GM10847 (cell line): Measurements from ENCODE around the gene NEK2.

Experiments used
- POLR2A ChIP-seq: IDR thresholded peaks from 2 replicates; pipeline ENCODE4 v1.6.1; 2011; ENCODE audit not compliant: insufficient read length; ENCODE audit errors: extremely low read depth

NEK2 gene

DNA sequence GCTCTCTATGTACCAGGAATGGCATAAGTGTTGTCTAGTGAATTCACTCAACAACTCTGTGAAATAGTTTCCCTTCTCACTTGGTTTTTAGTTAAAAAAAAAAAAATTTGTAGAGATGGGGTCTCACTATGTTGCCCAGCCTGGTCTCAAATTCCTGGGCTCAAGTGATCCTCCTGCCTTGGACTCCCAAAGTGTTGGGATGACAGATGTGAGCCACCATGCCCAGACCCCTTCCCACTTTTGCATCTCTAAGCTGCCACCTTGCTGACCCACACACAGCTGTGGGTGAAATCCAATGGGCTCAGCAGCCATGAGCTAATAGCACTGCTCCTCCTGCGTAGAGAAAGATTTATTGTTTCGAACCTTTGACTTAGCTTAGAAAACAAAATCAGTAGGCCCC, 33.5 kb downstream of the NEK2 start:
- no peak for TF ChIP-seq POLR2A

DNA sequence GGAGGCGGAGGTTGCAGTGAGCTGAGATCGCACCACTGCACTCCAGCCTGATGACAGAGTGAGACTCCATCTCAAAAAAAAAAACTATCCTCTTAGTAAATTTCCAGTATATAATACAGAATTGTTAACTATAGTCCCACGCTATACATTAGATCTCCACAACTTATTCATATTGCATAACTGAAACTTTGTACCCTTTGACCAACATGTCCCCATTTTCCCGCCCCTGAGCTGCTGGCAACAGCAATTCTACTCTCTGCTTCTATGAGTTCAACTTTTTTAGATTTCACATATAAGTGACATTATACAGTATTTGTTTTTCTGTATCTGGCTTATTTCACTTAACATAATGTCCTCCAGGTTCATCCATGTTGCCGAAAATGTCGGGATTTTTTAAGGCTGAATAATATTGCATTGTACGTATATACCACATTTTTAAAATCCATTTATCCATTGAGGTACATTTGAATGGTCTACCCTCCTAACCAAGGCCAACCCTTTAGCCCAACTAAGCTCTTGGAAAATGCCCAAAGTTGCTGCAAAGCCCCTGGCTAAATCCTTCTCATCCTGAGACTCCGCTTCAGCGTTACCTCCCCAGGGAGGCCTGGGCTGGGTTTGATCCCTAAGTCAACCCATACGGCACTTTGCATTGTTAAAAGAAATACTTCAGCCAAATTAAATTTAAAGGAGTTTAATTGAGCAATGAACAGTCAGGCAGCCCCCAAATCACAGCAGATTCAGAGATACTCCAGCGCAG, 34.2 kb downstream of the NEK2 start:
- no peak for TF ChIP-seq POLR2A

- no peak for TF ChIP-seq POLR2A
Observed at GRCh38 chr1:211640301-211640630, 35.2 kb downstream of the NEK2 start.

GRCh38 chr1:211639475-211640300, 35.7 kb downstream of the NEK2 start:
- no peak for TF ChIP-seq POLR2A

- TF ChIP-seq POLR2A: no peak
Observed at GRCh38 chr1:211638689-211639101, 36.7 kb downstream of the NEK2 start.

GRCh38 chr1:211638246-211638645, 37.2 kb downstream of the NEK2 start:
- no peak for TF ChIP-seq POLR2A

DNA sequence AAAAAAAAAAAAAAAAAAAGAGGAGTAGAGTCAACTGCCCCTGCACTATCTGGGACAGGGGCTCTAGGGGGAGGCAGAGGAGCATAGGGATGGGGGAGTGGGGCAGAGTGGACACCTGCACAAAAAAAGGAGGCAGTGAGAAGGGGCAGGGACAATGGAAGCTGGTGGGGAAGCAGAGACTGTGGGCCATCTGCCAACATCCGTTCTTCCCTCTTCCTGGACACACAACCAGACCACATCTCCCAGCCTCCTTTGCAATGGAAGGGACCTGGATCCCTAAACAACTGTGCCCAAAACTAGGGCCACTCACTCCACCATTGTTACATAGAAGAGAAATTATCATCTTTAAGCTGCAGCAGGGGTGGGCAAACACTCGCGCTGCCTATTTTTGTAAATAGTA, 38.4 kb downstream of the NEK2 start:
- TF ChIP-seq POLR2A: no peak

- TF ChIP-seq POLR2A: no peak
Observed at GRCh38 chr1:211635597-211636205, 39.7 kb downstream of the NEK2 start.

- no peak for TF ChIP-seq POLR2A
Observed at GRCh38 chr1:211634931-211635330, 40.5 kb downstream of the NEK2 start.

DNA sequence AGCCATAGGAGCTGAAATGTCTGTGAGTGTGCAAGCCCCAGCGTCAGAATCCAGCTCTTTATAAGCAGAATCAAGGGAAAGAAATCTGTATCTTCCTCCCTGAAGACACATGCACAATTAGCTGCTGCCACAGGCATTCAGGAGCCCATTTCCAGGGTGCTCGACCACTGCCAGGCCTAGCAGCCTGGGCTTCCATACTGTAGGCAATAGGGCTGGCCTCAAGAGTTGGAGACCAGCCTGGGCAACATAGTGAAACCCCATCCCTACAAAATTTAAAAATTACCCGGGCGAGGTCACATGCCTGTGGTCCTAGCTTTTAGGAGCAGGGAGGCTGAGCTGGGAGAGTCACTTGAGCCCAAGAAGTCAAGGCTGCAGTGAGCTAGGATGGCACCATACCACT, 41.0 kb downstream of the NEK2 start:
- no peak for TF ChIP-seq POLR2A

DNA sequence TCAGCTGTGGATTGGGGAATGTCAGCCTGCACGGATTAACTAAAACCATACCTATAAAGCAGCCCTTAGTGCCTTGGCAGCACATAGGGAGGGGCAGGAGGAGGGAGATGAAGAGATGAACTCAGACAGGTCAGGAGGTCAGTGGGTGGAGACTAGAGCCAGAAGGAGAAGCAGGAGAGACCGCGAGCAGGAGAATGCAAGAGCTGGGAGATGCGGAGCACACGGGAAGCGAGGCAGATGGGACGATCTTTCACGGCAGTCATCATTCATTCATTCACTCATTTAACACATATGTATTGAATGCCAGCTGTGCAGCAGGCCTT, 41.9 kb downstream of the NEK2 start:
- TF ChIP-seq POLR2A: no peak

DNA sequence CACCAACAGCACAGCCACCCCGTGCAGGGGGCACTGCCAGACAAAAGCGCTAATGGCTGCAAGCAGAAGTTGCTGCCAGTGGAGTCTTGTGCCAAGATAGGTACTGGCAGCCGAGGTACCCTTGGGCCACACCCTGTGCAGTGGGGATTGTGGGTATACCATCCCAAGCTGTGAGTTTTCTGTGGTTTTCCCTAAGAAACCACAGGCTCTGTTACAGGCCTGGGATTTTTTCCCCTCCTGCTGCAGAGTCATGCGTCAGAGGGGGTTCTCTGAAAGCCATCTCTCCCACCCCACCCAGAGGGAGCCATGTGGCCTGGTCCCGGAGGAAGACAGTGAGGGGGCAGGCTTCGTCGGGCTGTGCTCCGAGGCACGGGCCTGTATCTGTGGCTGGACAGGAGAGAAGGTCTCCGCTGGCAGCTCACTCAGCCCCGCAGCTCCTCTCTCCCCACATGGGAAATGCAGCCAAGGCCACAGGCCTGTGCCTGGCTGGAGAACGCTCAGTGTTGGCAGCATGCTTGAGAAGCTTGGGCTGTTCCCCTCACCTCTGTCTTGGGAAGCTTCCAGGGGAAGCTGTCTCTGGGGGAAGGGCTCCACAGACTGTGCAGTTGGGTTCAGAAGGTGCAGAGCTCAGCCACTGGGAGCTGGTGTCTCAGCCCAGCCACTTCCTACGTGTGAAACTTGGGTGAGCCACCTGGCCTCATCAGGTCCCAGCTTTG, 42.5 kb downstream of the NEK2 start:
- TF ChIP-seq POLR2A: no peak

GRCh38 chr1:211632117-211632807, 43.2 kb downstream of the NEK2 start:
- no peak for TF ChIP-seq POLR2A

DNA sequence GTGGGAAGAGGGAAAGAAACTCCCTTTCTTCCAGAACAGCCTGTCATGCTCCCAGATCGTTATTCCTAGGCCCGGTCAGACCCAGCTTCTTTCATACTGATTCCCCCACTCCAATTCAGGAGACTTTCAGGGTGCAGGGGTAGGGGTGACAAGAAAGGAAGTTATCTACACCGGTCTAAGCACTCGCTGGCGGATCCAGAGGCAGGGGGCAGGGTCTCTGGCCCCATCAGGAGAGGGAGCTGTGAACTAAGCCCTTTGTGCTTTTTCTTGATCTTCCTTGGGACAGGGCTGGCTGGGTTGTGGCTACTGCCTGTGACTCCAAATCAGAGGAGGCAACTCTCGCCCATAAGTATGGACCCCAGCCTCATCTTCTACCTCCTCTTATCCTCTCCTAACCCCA, 44.3 kb downstream of the NEK2 start:
- TF ChIP-seq POLR2A: no peak
